HAP-1 (cell line): ENCODE data around the gene RAI14.

Source experiments
- DNase-seq, 2 experiments: peaks; one replicate each; pipeline ENCODE4 v3.0.0-alpha.2; 2016 to 2020; ENCODE audit warnings: low spot score in 2 of 2
- H3K27me3 ChIP-seq: fragments of 250-450 bp; sonication (Bioruptor Pico); 2 replicates; pipeline ENCODE4 v1.5.1; 2020; ENCODE audit warnings: low read depth, mild to moderate bottlenecking, moderate library complexity
- H3K36me3 ChIP-seq: fragments of 250-450 bp; sonication (Bioruptor Pico); replicated peaks from 2 replicates; pipeline ENCODE4 v1.5.1; 2020; ENCODE audit warnings: mild to moderate bottlenecking
- H3K4me1 ChIP-seq: fragments of 250-450 bp; sonication (Bioruptor Pico); 2 replicates; pipeline ENCODE4 v1.5.1; 2020; ENCODE audit warnings: mild to moderate bottlenecking
- H3K4me3 ChIP-seq: fragments of 250-450 bp; sonication (Bioruptor Pico); 2 replicates; pipeline ENCODE4 v1.5.1; 2020; ENCODE audit warnings: mild to moderate bottlenecking, moderate library complexity
- H3K9me3 ChIP-seq: fragments of 250-450 bp; sonication (Bioruptor Pico); 2 replicates; pipeline ENCODE4 v1.5.1; 2020; ENCODE audit warnings: mild to moderate bottlenecking, moderate library complexity
- in situ Hi-C: fragments of 300-500 bp; cut with MboI; formaldehyde crosslinking; loops from 3 replicates; pipeline ENCODE4 v1.14.3; 2020; ENCODE audit warnings: low sequenced_read_pairs, inconsistent platforms, mixed read lengths

RAI14 gene

GRCh38 chr5:34728236-34728635 lies 72.1 kb downstream of the RAI14 start:
- H3K36me3 ChIP-seq, result no peaks in the 10 kb centered on the region; the same call in 1 of the 2 replicates
- H3K9me3 ChIP-seq, result peaks cover 3% of the 10 kb centered on the region; the same call in 1 of the 2 replicates
- no peaks in the 10 kb centered on the region for H3K4me1 ChIP-seq
- H3K27me3 ChIP-seq, result no peaks in the 10 kb centered on the region
- in situ Hi-C loops, result no loop called here
- H3K4me3 ChIP-seq, result no peak overlapping the region
- no peak for DNase-seq

- H3K4me1 ChIP-seq, result no peaks in the 10 kb centered on the region
- H3K4me3 ChIP-seq, result no peak overlapping the region
- in situ Hi-C loops, result no loop called here
- no peaks in the 10 kb centered on the region for H3K36me3 ChIP-seq
- no peak for DNase-seq
- H3K9me3 ChIP-seq, result peaks cover 2% of the 10 kb centered on the region; the same call in 1 of the 2 replicates
- H3K27me3 ChIP-seq, result no peaks in the 10 kb centered on the region
Observed at GRCh38 chr5:34731435-34732232, 75.5 kb downstream of the RAI14 start.

- Histone ChIP-seq H3K4me3 (no peak overlapping the region), H3K27me3 (no peaks in the 10 kb centered on the region), H3K4me1 (no peaks in the 10 kb centered on the region), H3K9me3 (no peaks in the 10 kb centered on the region), H3K36me3 (no peaks in the 10 kb centered on the region)
- in situ Hi-C loops, result no loop called here
- no peak for DNase-seq
Observed at GRCh38 chr5:34734326-34734725, 78.2 kb downstream of the RAI14 start.

GRCh38 chr5:34735491-34736426 lies 79.6 kb downstream of the RAI14 start:
- no peaks in the 10 kb centered on the region for H3K9me3 ChIP-seq
- no peaks in the 10 kb centered on the region for H3K27me3 ChIP-seq
- no peaks in the 10 kb centered on the region for H3K4me1 ChIP-seq
- H3K36me3 ChIP-seq, result no peaks in the 10 kb centered on the region
- in situ Hi-C loops, result no loop called here
- no peak overlapping the region for H3K4me3 ChIP-seq
- no peak for DNase-seq

DNA sequence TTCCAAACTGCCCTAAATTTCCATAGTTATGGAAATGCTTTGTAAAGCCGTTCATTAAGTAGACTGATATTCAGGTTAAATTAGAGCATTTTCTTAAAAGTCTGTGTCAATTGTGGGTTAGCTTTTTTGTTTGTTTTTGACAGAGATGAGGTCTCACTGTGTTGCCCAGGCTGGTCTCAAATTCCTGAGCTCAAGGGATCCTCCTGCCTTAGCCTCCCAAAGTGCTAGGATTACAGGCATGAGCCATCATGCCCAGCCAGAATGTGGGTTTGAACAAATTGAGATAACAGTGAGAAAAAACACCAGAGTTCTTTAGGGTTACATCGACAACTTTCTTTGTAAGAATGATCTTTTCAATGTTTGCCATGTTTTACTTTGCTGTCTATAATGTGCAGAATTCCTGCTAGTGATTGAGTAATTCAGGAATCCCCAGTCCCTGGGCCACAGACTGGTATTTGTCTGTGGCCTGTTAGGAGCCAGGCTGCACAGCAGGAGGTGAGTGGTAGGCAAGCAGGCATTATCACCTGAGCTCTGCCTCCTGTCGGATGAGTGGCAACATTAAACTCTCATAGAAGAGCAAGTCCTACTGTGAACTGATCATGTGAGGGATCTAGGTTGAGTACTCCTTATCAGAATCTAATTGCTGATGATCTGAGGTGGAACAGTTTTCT lies 80.5 kb downstream of the RAI14 start:
- no peaks in the 10 kb centered on the region for H3K4me1 ChIP-seq
- no peaks in the 10 kb centered on the region for H3K9me3 ChIP-seq
- H3K4me3 ChIP-seq, result no peak overlapping the region
- DNase-seq, result no peak
- H3K27me3 ChIP-seq, result no peaks in the 10 kb centered on the region
- in situ Hi-C loops, result no loop called here
- no peaks in the 10 kb centered on the region for H3K36me3 ChIP-seq

DNA sequence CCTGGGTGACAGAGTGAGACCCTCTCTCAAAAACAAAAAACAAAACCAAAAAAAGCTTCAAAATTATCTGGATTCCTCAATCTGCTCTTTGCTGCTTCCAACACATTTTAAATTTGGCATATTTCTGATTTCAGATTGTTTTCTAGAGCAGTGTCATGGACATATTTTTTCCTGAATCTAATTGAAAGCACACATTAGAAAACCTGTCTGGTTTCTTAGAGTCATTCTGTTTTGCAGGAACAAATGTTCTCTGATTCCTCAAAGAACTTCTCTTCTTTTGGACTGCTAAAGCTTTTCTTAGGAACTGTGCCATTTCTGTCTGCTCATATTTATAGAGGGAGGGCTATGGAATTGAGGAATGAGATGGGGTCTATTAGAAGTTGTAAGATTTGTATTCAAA lies 81.6 kb downstream of the RAI14 start:
- Histone ChIP-seq H3K4me1 (no peaks in the 10 kb centered on the region), H3K9me3 (no peaks in the 10 kb centered on the region), H3K27me3 (no peaks in the 10 kb centered on the region), H3K4me3 (no peak overlapping the region), H3K36me3 (no peaks in the 10 kb centered on the region)
- no peak for DNase-seq
- in situ Hi-C loops, result no loop called here

GRCh38 chr5:34738381-34738780 lies 82.3 kb downstream of the RAI14 start:
- H3K27me3 ChIP-seq, result no peaks in the 10 kb centered on the region
- H3K36me3 ChIP-seq, result no peaks in the 10 kb centered on the region
- H3K4me3 ChIP-seq, result no peak overlapping the region
- no peaks in the 10 kb centered on the region for H3K9me3 ChIP-seq
- no peaks in the 10 kb centered on the region for H3K4me1 ChIP-seq
- DNase-seq, result no peak
- in situ Hi-C loops, result no loop called here

DNA sequence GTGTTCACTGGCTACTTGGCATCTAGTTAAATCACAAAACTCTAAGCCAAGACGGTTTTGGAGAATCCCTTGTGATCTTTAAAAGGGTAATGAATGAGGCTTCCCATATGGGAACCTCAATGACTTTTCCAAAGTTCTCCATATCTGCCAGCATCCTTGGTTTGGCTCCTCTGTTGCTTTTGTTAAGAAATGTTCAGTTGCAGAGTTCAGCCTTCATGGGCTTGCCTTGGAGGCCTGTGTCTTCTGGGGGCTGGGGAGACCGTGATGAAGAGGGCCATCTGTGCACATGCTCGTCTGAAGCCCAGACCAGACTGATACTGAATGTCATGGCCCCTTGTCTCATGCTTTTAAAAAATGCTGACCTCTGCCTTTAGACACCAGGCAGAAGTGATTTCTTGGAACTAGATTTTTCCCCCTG lies 84.3 kb downstream of the RAI14 start:
- Histone ChIP-seq H3K27me3 (no peaks in the 10 kb centered on the region), H3K36me3 (no peaks in the 10 kb centered on the region), H3K4me3 (no peak overlapping the region), H3K4me1 (no peaks in the 10 kb centered on the region), H3K9me3 (no peaks in the 10 kb centered on the region)
- in situ Hi-C loops, result no loop called here
- no peak for DNase-seq

GRCh38 chr5:34742061-34742460 lies 85.9 kb downstream of the RAI14 start:
- no peak for DNase-seq
- H3K27me3 ChIP-seq, result no peaks in the 10 kb centered on the region
- no peaks in the 10 kb centered on the region for H3K4me1 ChIP-seq
- H3K36me3 ChIP-seq, result no peaks in the 10 kb centered on the region
- in situ Hi-C loops, result no loop called here
- H3K9me3 ChIP-seq, result no peaks in the 10 kb centered on the region
- H3K4me3 ChIP-seq, result no peak overlapping the region

GRCh38 chr5:34743878-34744277 lies 87.8 kb downstream of the RAI14 start:
- Histone ChIP-seq H3K9me3 (no peaks in the 10 kb centered on the region), H3K27me3 (no peaks in the 10 kb centered on the region), H3K4me3 (no peak overlapping the region), H3K36me3 (no peaks in the 10 kb centered on the region), H3K4me1 (no peaks in the 10 kb centered on the region)
- DNase-seq, result no peak
- in situ Hi-C loops, result no loop called here

DNA sequence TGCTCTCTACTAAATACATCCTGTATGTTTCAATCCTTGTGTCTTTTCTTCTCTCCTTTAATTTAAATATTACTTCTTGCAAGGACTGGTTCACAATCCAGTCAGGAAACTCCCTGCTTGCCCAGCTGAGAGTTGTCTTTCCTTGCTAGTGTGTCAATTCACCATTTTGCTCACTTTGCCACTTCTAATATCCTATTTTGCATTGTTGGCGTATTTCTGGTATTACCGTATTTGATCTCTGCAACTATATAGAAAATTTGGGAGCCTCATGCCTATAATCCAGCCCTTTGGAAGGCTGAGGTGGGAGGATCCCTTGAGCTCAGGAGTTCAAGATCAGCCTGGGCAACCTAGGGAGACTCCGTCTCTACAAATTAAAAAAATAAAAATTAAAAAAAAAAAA lies 92.3 kb downstream of the RAI14 start:
- in situ Hi-C loops, result no loop called here
- no peak for DNase-seq
- Histone ChIP-seq H3K4me3 (no peak overlapping the region), H3K36me3 (no peaks in the 10 kb centered on the region), H3K27me3 (no peaks in the 10 kb centered on the region), H3K4me1 (no peaks in the 10 kb centered on the region), H3K9me3 (no peaks in the 10 kb centered on the region)

DNA sequence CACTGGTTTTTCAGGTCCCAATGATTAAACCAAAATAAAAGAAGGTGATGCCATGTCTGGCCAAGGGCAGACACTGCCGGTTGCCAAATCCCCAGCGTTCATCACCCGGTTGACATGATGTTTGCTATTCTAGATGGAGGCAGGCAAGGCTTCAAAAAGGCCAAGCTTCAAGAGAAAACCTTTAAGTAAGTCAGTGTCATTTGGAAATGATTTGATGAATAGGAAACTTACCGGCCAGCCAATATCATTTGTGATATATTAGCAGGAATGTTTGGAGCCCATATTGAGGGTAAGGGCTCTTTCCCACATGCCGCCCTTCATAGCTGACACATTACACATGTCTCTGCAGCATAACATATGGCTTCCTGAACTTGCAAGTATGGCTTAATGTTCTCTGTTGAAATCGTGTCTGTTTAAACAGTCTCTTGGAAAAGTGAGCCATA lies 93.3 kb downstream of the RAI14 start:
- H3K27me3 ChIP-seq, result no peaks in the 10 kb centered on the region
- no peak for DNase-seq
- H3K4me1 ChIP-seq, result no peaks in the 10 kb centered on the region
- in situ Hi-C loops, result no loop called here
- no peak overlapping the region for H3K4me3 ChIP-seq
- H3K36me3 ChIP-seq, result no peaks in the 10 kb centered on the region
- H3K9me3 ChIP-seq, result no peaks in the 10 kb centered on the region

GRCh38 chr5:34750206-34750605 lies 94.1 kb downstream of the RAI14 start:
- DNase-seq, result no peak
- in situ Hi-C loops, result no loop called here
- Histone ChIP-seq H3K27me3 (no peaks in the 10 kb centered on the region), H3K9me3 (no peaks in the 10 kb centered on the region), H3K4me3 (no peak overlapping the region), H3K36me3 (no peaks in the 10 kb centered on the region), H3K4me1 (no peaks in the 10 kb centered on the region)
